Astrocyte of the hippocampus (primary cell): ENCODE results near the gene ABCA2.

Experiments
- DNase-seq: peaks from one replicate; pipeline ENCODE4 v3.0.0; 2011; ENCODE audit warnings: low read depth, low spot score

The ABCA2 gene, protein sequence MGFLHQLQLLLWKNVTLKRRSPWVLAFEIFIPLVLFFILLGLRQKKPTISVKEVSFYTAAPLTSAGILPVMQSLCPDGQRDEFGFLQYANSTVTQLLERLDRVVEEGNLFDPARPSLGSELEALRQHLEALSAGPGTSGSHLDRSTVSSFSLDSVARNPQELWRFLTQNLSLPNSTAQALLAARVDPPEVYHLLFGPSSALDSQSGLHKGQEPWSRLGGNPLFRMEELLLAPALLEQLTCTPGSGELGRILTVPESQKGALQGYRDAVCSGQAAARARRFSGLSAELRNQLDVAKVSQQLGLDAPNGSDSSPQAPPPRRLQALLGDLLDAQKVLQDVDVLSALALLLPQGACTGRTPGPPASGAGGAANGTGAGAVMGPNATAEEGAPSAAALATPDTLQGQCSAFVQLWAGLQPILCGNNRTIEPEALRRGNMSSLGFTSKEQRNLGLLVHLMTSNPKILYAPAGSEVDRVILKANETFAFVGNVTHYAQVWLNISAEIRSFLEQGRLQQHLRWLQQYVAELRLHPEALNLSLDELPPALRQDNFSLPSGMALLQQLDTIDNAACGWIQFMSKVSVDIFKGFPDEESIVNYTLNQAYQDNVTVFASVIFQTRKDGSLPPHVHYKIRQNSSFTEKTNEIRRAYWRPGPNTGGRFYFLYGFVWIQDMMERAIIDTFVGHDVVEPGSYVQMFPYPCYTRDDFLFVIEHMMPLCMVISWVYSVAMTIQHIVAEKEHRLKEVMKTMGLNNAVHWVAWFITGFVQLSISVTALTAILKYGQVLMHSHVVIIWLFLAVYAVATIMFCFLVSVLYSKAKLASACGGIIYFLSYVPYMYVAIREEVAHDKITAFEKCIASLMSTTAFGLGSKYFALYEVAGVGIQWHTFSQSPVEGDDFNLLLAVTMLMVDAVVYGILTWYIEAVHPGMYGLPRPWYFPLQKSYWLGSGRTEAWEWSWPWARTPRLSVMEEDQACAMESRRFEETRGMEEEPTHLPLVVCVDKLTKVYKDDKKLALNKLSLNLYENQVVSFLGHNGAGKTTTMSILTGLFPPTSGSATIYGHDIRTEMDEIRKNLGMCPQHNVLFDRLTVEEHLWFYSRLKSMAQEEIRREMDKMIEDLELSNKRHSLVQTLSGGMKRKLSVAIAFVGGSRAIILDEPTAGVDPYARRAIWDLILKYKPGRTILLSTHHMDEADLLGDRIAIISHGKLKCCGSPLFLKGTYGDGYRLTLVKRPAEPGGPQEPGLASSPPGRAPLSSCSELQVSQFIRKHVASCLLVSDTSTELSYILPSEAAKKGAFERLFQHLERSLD (N-terminal part only)

DNA sequence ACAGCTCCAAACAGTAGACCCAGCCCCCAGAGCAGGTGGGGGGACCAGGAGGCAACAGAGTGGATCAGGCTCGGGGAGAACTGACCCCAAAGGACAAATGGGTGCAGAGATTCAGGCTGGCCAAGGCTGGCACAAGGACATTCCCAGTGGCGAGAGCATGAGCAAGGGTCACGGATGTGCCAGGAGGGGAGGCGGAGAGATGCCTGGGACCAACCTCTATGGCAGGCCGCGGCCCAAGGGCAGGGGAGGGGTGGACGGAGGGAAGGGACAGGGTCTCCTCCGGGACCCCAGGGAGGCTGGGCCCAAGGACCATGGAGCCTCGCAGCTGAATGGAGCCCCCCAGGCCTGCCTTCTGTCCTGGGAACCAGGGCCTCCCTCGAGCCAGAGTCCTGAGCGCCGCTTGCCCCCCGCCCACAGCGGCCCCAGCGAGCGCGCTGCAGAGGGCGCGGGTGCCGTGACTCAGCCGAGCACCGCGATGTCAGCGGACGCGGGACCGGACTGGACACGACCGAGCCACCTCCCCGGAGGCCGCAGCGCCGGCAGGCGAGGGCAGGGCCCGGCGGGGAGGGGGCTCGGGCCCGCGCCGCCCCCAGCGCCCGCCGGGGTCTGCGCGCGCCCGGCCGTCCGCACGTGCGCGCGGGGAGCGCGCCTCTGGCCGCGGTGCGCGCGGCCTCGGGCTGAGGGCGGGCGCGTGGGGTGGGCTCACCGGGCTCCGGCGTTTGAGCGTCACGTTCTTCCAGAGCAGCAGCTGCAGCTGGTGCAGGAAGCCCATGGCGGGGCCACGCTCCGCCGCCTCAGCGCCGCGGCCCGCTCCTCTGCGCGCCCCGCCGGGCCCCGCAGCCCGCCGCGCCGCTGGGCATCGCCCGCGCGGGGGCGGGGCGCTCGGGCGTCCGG, at the start of gene ABCA2:
Gene ABCA2, minus strand, starts transcription at position 869 of the 894 bp plus-strand sequence. Its CDS starts 97 bp downstream, at position 772.
- peak; percentile 57 for DNase-seq

- DNase-seq: peak; percentile 72
Observed at GRCh38 chr9:137077010-137077747, 49.1 kb upstream of the ABCA2 start, which contains the start of gene UAP1L1. Gene UAP1L1, plus strand, starts transcription at chr9:137077517. Its CDS starts 16 bp downstream, at chr9:137077533.

- no peak for DNase-seq
Observed at GRCh38 chr9:137076636-137077009, 48.6 kb upstream of the ABCA2 start.

DNA sequence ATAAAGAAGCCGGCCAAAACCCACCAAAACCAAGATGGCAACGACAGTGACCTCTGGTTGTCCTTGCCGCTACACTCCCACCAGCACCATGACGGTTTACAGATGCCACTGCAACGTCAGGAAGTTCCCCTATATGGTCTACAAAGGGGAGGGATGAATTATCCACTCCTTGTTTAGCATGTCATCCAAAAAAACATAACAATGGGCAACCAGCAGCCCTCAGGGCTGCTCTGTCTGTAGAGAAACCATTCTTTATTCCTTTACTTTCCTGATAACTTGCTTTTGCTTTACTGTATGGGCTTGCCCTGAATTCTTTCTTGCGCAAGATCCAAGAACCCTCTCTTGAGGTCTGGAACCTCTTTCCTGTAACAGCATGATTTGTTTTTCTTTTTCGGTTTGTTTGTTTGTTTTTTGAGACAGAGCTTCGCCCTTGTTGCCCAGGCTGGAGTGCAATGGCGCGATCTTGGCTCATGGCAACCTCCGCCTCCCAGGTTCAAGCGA, 47.3 kb upstream of the ABCA2 start:
- no peak for DNase-seq

GRCh38 chr9:137074657-137075274, 46.7 kb upstream of the ABCA2 start:
- DNase-seq: no peak

GRCh38 chr9:137073992-137074399, 46.0 kb upstream of the ABCA2 start:
- DNase-seq: no peak

GRCh38 chr9:137071282-137071681, 43.2 kb upstream of the ABCA2 start:
- DNase-seq: no peak

DNA sequence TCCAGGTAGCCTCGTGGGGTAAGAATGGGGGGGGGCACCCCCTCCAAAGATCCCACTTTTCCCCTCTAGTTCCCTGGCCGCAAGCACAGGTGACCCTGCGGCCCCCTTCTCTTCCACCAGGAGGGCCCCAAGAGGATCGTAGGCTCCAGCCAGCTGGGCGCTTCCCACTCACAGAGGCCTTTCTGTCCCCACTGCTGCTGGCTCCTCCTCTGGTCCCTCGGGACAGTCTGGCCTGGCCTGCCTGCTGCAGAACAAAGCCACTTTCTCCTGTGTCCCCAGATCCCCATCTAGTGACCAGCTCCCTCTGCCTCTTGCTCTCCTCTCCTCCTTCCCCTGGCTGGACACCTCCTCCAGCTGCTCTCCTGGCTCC, 42.9 kb upstream of the ABCA2 start:
- DNase-seq: no peak

DNA sequence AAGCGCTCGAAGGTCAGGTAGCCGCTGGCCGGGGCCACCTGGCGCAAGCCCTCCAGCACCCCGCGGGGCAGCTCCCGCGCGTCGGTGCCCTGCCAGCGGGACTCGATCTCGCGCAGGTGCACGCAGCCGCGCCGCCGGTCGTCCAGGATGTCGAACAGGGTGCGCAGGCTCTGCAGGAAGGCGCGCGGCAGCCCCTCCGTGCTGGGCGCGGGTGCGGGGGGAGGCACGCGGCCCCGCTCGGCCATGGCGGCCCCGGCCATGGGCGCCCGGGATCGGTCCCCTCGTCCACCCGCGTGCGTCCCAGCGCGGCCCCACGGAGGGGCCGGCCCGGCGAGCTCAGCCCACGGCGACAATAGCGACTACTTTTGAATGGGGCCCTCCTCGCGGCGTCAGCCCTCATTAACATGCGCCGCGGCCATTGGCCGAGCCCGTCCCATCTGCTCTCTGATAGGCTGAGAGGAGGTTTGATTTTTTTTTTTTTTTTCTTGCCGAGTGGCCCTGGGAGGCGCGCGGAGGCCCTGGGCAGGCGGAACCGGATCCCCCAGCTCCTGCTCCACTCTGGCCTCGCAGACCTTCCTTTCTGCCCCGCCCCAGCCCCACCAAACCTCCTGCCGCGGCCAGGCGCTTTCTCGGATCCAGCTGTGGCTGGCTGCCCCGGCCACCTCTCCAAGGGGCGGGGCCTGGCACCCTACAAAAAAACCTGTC, 42.3 kb upstream of the ABCA2 start, which contains the start of gene SAPCD2:
Gene SAPCD2, minus strand, starts transcription at position 357 of the 705 bp plus-strand sequence. Its CDS starts 97 bp downstream, at position 260.
- peak; percentile 90 for DNase-seq

DNA sequence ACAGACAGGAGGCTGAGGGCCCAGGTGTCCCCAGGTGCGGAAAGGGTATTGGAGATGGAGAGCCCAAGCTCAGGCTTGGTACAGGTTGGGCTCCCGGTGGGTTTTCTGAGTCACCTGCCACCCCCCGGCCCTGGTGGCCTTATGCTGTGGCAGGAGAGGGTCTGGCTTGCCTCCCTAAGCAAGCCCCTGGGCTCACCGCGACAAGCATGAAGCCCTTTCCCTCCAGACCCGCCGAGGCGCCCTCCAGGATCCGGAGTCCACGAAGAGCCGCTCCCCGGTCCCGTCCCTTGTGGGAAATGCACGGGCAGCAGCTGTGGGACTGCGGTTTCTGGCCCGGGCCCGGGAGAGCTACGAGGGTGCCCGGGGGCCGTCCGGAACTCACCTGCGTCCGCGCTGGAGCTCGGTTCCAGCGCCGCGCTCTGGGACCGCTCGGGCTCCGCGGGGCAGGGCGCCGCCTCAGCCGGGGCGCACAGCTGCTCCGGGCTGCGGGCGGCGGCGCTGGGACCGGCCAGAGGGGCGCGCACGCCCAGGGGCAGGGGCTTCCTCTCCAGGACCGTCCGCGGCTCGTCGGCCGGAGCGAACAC, 41.6 kb upstream of the ABCA2 start:
- DNase-seq: no peak

DNA sequence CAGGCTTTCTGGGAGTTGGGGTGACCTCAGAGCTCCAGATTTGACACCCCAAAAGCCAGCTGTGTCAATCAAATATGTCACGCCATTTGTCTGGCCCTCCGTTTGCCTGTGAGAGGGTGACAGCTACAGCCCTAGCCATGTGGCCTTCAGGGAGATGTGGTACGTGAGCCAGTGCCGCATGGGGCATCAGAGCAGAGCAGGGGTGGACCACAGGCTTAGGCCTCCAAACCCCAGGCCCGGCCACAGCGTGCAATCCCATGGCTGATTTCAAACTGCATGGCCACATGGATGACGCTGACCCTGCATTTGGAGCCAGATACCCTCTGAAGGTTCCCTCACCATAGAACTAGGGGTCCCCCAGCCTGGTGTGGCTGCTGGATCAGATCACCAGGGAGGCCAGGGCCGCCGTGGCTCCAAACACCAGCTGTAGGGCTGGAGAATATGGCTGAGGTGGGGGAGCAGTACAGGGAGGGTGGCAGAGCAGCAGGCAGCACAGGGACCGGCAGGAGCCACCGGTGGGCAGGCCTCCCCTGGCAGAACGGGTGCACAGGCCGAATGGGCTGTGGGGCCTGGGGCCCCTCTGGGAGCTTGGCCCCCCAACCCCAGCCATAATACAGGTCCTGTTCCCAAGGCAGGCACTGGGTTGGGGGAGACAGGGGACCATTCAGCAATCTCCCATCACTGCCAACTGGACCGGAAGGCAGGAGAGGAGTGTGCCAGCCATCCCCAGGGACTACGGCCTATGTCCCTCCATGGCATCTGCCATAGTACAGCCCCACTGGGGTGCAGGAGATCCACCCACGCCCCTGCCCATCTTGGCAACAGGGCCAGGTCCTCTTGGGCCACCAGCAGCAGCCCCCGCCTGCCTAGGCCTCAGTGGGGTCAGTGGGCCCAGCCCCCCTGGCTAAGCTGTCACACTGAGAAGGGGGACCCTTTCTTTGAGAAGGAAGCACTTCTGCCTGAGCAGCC, 40.8 kb upstream of the ABCA2 start:
- no peak for DNase-seq

DNA sequence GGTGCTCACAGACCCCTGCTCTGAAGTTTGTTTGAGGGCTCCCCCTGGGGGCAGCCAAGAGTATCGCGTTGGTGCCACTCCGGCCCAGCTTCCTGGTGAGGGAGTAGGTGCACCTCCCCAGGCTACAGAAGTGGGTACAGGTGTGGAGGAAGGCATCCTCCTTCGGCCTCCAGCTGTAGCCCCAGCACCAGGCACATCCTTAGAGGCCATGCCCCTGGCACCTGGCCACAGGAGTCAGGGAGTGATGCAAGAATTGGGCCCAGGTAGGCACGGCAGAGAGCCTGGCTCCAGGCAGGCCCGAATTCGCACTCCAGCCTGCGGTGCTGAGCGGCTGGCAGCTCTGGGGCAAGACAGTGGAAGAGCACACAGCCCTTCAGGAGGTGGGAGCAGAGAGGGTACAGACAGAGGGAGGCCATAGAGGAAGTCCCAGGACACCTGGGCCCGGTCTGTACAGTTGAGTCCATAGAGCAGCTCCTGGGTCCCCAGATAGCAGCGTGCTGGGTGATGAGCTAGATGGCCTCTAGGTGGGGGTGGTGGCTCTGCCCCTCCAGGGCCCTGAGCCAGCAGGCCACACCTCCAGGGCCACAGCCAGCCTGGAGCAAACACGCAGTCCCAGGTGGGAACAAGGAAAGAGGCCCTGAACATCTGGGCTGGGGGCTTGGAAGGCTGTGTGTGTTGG, 40.0 kb upstream of the ABCA2 start:
- peak; percentile 87 for DNase-seq

- DNase-seq: no peak
Observed at GRCh38 chr9:137066096-137066861, 38.2 kb upstream of the ABCA2 start.

GRCh38 chr9:137065336-137065967, 37.4 kb upstream of the ABCA2 start:
- DNase-seq: no peak

- no peak for DNase-seq
Observed at GRCh38 chr9:137064880-137065164, 36.8 kb upstream of the ABCA2 start.
